GM12878 (cell line): ENCODE data around the gene CXCR6. TPM values are rescaled to one million over a fixed set of nuclear protein-coding genes. Genes with fewer than 3 reads are reported as not detected.

Source experiments
- ATAC-seq: fragments of 200-7000 bp; cut with Tn5 transposase; 3 replicates; pipeline ENCODE4 v1.9.1; 2020; ENCODE audit warnings: mild to moderate bottlenecking, moderate library complexity
- BruUV-seq: library from RNA; stranded (reverse); fragments of 400-500 nt; replicated peaks from 2 replicates; lab custom pipeline; 2021; lab: Mats Ljungman, UMichigan
- CTCF ChIA-PET: fragments of 300-600 bp; sonication (Branson Sonifier 250); formaldehyde crosslinking; extraction: SDS; loops from one replicate; lab custom pipeline; 2021; ENCODE audit warnings: inconsistent platforms; lab: Yijun Ruan, JAX
- POLR2A ChIA-PET: fragments of 350-600 bp; formaldehyde crosslinking; extraction: SDS; loops from one replicate; lab custom pipeline; 2021; ENCODE audit warnings: inconsistent platforms; lab: Charles Lee
- RAD21 ChIA-PET: fragments of 300-600 bp; sonication (Branson Sonifier 250); formaldehyde crosslinking; loops from one replicate; lab custom pipeline; 2023; ENCODE audit warnings: antibody characterized with exemption; ENCODE audit not compliant: unreplicated experiment; lab: Charles Lee
- SMC1A ChIA-PET: fragments of 300-600 bp; sonication (Branson Sonifier 250); formaldehyde crosslinking; loops from one replicate; lab custom pipeline; 2023; ENCODE audit not compliant: unreplicated experiment, uncharacterized antibody; lab: Charles Lee
- DNase-seq: peaks from one replicate; pipeline ENCODE4 v3.0.0-alpha.2; 2011; ENCODE audit warnings: low read depth, low spot score
- FAIRE-seq: peaks from 3 replicates; lab custom pipeline; 2011; peaks lifted over from hg19 to GRCh38; lab: Jason Lieb, UNC
- H2AFZ ChIP-seq: 2 replicates; pipeline ENCODE4 v1.6.0; 2011; ENCODE audit warnings: low read depth, low read length, control low read depth; ENCODE audit not compliant: control insufficient read depth
- H3K27ac ChIP-seq: 2 replicates; pipeline ENCODE4 v1.5.1; 2011; ENCODE audit warnings: control low read depth; ENCODE audit not compliant: control insufficient read depth, insufficient read depth
- H3K27me3 ChIP-seq, 2 experiments: replicated peaks in 1 of 2; 2 replicates each; pipeline versions ENCODE4 v1.6.0 to v1.6.1; 2011; ENCODE audit warnings: low read length in 1 of 2; ENCODE audit not compliant: control insufficient read depth in 2 of 2, insufficient read depth in 2 of 2
- H3K36me3 ChIP-seq, 2 experiments: 2 replicates each; pipeline ENCODE4 v1.5.1; 2011; ENCODE audit warnings: low read length in 1 of 2; ENCODE audit not compliant: control insufficient read depth in 2 of 2, insufficient read depth in 2 of 2
- H3K4me1 ChIP-seq: 2 replicates; pipeline ENCODE4 v1.6.1; 2011; ENCODE audit warnings: mild to moderate bottlenecking, low read length, moderate library complexity, mixed read lengths; ENCODE audit not compliant: control insufficient read depth, insufficient read depth
- H3K4me2 ChIP-seq: 2 replicates; pipeline ENCODE4 v1.6.0; 2011; ENCODE audit warnings: control low read depth; ENCODE audit not compliant: control insufficient read depth, insufficient read depth
- H3K4me3 ChIP-seq: fragments of 200-600 bp; sonication (generic); 2 replicates; pipeline ENCODE4 v1.5.1; 2016
- H3K79me2 ChIP-seq: 2 replicates; pipeline ENCODE4 v1.6.0; 2011; ENCODE audit warnings: low read length; ENCODE audit not compliant: control insufficient read depth, insufficient read depth
- H3K9ac ChIP-seq: 2 replicates; pipeline ENCODE4 v1.8.0; 2011; ENCODE audit warnings: low read length, control low read depth, mixed read lengths; ENCODE audit not compliant: control insufficient read depth, insufficient read depth
- H3K9me3 ChIP-seq: replicated peaks from 3 replicates; pipeline ENCODE4 v1.5.1; 2011; ENCODE audit warnings: mild to moderate bottlenecking, low read length; ENCODE audit not compliant: control insufficient read depth, insufficient read depth
- H4K20me1 ChIP-seq: 2 replicates; pipeline ENCODE4 v1.6.0; 2011; ENCODE audit not compliant: control insufficient read depth, insufficient read depth
- FOS ChIP-seq: IDR thresholded peaks from 3 replicates; pipeline ENCODE4 v1.6.1; 2011; ENCODE audit warnings: borderline replicate concordance; ENCODE audit not compliant: insufficient read length; ENCODE audit errors: extremely low read depth
- HDAC2 ChIP-seq: fragments of 200-600 bp; sonication (generic); IDR thresholded peaks from 2 replicates; pipeline ENCODE4 v1.6.1; 2017
- NR2C2 ChIP-seq: IDR thresholded peaks from 2 replicates; pipeline ENCODE4 v1.6.1; 2011; ENCODE audit warnings: borderline replicate concordance, low read depth; ENCODE audit not compliant: control insufficient read depth, insufficient read length
- SP1 ChIP-seq: IDR thresholded peaks from one replicate; pipeline ENCODE4 v1.6.1; 2011; ENCODE audit warnings: low read depth, low read length
- ZBED1 ChIP-seq: IDR thresholded peaks from 2 replicates; pipeline ENCODE4 v1.6.1; 2016; ENCODE audit warnings: borderline replicate concordance
- WGBS: methylation state at CpG from one replicate; pipeline ENCODE4 v1.1.6; 2016; ENCODE audit warnings: low lambda C conversion rate; ENCODE audit not compliant: insufficient replicate concordance, insufficient coverage; ENCODE audit errors: missing lambda C conversion rate; 5-methylcytosine and 5-hydroxymethylcytosine counted together
- in situ Hi-C: fragments of 300-500 bp; cut with MboI; formaldehyde crosslinking; loops from 9 replicates; pipeline ENCODE4 v1.14.3; 2018; ENCODE audit warnings: mixed read lengths
- intact Hi-C: fragments of 100-400 bp; cut with micrococcal nuclease; formaldehyde crosslinking; loops from one replicate; pipeline ENCODE4 v1.14.2; 2022; ENCODE audit not compliant: unreplicated experiment
- polyA plus RNA-seq, 11 experiments: library from polyadenylated mRNA; depleted of rRNA in 4 of 11; unstranded in 6 of 11; stranded (reverse) in 5 of 11; fragments of >200 nt; fragmentation: Nextera tagmentation in 4 of 11; fragmentation: Illumina TruSeq in 1 of 11; extraction: Ambion mirVana in 4 of 11; extraction: Trizol in 1 of 11; gene quantifications; 1 replicate in 1 of 11; 2 replicates in 10 of 11; pipeline versions ENCODE4 v1.2.1 to v1.2.3, GENCODE V29; 2011 to 2016; ENCODE audit warnings: inconsistent platforms in 2 of 11, missing spikeins in 2 of 11, low read depth in 1 of 11
- total RNA-seq, 4 experiments: library from RNA; depleted of rRNA in 3 of 4; stranded (reverse); fragments of >200 nt in 3 of 4; fragmentation: Illumina TruSeq in 1 of 4; extraction: Trizol in 1 of 4; gene quantifications; 2 replicates each; pipeline versions ENCODE4 v1.2.1 to v1.2.3, GENCODE V29; 2013 to 2021
- TF ChIP-seq, protein P1 (sequence below): fragments of 450-650 bp; conservative IDR thresholded peaks from 2 replicates; pipeline ENCODE4 v1.6.1; 2017; ENCODE audit warnings: mild to moderate bottlenecking, moderate library complexity

CXCR6 gene
- total and polyA plus RNA-seq, 10 of the 15 experiments (the other 5 are each of a cell fraction or from before 2014, with no cell fraction given), result 0.04 to 0.20 (median 0.12) TPM; not detected in 5

DNA sequence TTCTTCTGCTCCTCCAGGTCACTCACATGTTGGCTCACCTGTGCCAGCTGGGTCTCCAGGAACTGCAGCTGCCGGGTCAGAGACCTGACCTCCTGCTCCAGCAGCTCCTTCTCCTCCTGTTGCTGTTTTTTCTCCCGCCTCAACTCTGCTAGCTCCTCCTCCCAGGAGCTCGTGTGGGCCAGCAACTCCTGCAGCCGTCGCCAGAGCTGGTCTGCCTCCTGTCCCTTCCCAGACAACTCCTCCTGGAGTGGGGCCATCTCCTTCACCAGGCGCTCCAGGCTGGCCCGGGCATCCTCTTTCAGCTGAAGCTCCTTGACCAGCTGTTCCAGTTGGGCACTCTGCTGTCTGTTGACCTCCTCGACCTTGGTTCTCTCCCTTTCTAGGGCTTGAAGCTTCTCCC is 24.5 kb downstream of the CXCR6 start:
- Histone ChIP-seq H4K20me1 (no peaks in the 10 kb centered on the region), H3K27ac (no peak overlapping the region), H3K36me3 (peaks cover 24 to 30% of the 10 kb centered on the region in 2 experiments), H3K27me3 (no peaks in the 10 kb centered on the region), H2AFZ (no peak overlapping the region), H3K79me2 (no peaks in the 10 kb centered on the region), H3K9me3 (no peaks in the 10 kb centered on the region), H3K4me3 (no peak overlapping the region), H3K9ac (no peak overlapping the region), H3K4me2 (no peak overlapping the region), H3K4me1 (peaks cover 49% of the 10 kb centered on the region)
- no peak for DNase-seq
- ChIA-PET RAD21 (interaction anchor here (0.9 to 4.8 kb wide), 3 partner anchors 98 to 109 kb away, joined by 3 to 20 read pairs (median 4); no protein-coding TSS in a partner anchor), SMC1A (interaction anchor here (0.8 to 2.9 kb wide), 9 partner anchors 9 to 108 kb away, joined by 3 to 13 read pairs (median 5); no protein-coding TSS in a partner anchor), CTCF (interaction anchor here (1.0 to 2.5 kb wide), 3 partner anchors 14 to 109 kb away, joined by 3 to 11 read pairs (median 4); no protein-coding TSS in a partner anchor), POLR2A (interaction anchor here (1.1 to 1.3 kb wide), 2 partner anchors 10 to 14 kb away, joined by 3 read pairs; no protein-coding TSS in a partner anchor)
- WGBS, result 92% methylated on average over 8 of the region's 8 CpGs
- ATAC-seq, result no peak
- TF ChIP-seq NR2C2 (no peak), HDAC2 (no peak), SP1 (no peak), FOS (no peak), ZBED1 (no peak)
- TF ChIP-seq, protein P1, sequence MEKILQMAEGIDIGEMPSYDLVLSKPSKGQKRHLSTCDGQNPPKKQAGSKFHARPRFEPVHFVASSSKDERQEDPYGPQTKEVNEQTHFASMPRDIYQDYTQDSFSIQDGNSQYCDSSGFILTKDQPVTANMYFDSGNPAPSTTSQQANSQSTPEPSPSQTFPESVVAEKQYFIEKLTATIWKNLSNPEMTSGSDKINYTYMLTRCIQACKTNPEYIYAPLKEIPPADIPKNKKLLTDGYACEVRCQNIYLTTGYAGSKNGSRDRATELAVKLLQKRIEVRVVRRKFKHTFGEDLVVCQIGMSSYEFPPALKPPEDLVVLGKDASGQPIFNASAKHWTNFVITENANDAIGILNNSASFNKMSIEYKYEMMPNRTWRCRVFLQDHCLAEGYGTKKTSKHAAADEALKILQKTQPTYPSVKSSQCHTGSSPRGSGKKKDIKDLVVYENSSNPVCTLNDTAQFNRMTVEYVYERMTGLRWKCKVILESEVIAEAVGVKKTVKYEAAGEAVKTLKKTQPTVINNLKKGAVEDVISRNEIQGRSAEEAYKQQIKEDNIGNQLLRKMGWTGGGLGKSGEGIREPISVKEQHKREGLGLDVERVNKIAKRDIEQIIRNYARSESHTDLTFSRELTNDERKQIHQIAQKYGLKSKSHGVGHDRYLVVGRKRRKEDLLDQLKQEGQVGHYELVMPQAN, result no peak
- BruUV-seq, result no TSS peak
- in situ Hi-C loops (no loop called here), intact Hi-C loops (no loop called here)
- no peak for FAIRE-seq
